Measurements from ENCODE around the gene SHC4.
"Not testable (repeated sequence)": the region's sequence is repeated elsewhere in the genome, so short reads cannot be mapped to it uniquely, and the experiment has no call there.

SHC4 gene

GRCh38 chr15:48796521-48796920 is 167.2 kb downstream of the SHC4 start:
- no peak for DNase-seq (ENCODE audit: low spot score)

- no peak for DNase-seq (ENCODE audit: low spot score)
Observed at GRCh38 chr15:48795901-48796300, 167.8 kb downstream of the SHC4 start.

GRCh38 chr15:48794697-48795134 is 169.0 kb downstream of the SHC4 start:
- peak; percentile 13 for DNase-seq (ENCODE audit: low spot score)

- DNase-seq (ENCODE audit: low spot score) = no peak
Observed at GRCh38 chr15:48792408-48792807, 171.3 kb downstream of the SHC4 start.

GRCh38 chr15:48790466-48791115 is 173.1 kb downstream of the SHC4 start:
- DNase-seq (ENCODE audit: low spot score) = not testable (repeated sequence)

GRCh38 chr15:48785712-48786111 is 178.0 kb downstream of the SHC4 start:
- no peak for DNase-seq (ENCODE audit: low spot score)

GRCh38 chr15:48785195-48785594 is 178.5 kb downstream of the SHC4 start:
- no peak for DNase-seq (ENCODE audit: low spot score)

GRCh38 chr15:48784756-48785155 is 179.0 kb downstream of the SHC4 start:
- no peak for DNase-seq (ENCODE audit: low spot score)

- no peak for DNase-seq (ENCODE audit: low spot score)
Observed at GRCh38 chr15:48782911-48783310, 180.8 kb downstream of the SHC4 start.

GRCh38 chr15:48781481-48782081 is 182.1 kb downstream of the SHC4 start:
- DNase-seq (ENCODE audit: low spot score) = no peak

GRCh38 chr15:48781017-48781416 is 182.7 kb downstream of the SHC4 start:
- no peak for DNase-seq (ENCODE audit: low spot score)

GRCh38 chr15:48778331-48778730 is 185.4 kb downstream of the SHC4 start:
- no peak for DNase-seq (ENCODE audit: low spot score)

GRCh38 chr15:48777645-48778330 is 185.9 kb downstream of the SHC4 start:
- DNase-seq (ENCODE audit: low spot score) = no peak

- DNase-seq (ENCODE audit: low spot score) = no peak
Observed at GRCh38 chr15:48775546-48775945, 188.2 kb downstream of the SHC4 start.

GRCh38 chr15:48774484-48774883 is 189.2 kb downstream of the SHC4 start:
- no peak for DNase-seq (ENCODE audit: low spot score)
